ENCODE results near the gene PPBP.

DNA sequence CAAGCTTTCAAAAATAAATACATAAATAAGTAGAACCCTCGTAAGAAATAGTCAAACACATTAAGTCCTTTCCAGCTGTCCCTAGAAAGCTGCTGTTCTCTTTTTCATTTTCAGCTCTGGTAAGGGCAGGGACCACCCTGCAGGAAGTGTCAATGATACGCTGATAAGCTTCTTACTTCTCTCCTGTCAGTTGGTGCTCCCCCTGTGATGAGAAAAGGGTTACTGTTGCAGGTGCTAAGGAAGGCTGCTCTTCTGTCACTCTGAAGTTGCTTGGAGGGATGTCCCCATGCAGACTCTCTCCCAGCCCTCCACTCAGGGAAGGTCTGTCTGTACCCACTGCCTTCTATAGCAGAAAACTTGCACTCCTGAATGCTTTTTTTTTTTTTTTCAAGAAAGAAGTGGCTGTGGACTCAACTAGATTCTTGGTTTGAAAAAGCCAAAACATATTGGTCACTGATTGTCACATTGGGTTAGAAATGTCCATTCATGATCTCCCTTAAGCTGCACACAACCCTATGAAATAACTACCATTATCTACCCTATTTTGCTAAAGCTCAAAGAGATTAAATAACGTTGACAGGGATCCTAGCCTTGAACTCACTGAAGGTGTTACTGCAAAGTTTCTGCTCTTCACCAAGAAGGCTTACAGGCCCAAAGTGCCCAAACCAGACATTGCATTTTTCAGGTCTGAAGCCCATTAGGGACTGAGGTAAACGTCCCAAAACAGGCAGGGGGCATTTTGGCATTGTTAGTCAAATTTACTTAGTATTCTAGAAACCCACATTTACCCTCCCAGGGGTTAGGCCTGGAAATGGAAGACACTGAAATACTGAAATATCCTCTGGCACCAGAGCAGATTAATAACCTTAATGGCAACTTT, 49.3 kb upstream of the PPBP start:
- TF ChIP-seq POLR2AphosphoS5 (IDR thresholded peaks at IDR 0.05), result no peak
- TF ChIP-seq, protein P1, sequence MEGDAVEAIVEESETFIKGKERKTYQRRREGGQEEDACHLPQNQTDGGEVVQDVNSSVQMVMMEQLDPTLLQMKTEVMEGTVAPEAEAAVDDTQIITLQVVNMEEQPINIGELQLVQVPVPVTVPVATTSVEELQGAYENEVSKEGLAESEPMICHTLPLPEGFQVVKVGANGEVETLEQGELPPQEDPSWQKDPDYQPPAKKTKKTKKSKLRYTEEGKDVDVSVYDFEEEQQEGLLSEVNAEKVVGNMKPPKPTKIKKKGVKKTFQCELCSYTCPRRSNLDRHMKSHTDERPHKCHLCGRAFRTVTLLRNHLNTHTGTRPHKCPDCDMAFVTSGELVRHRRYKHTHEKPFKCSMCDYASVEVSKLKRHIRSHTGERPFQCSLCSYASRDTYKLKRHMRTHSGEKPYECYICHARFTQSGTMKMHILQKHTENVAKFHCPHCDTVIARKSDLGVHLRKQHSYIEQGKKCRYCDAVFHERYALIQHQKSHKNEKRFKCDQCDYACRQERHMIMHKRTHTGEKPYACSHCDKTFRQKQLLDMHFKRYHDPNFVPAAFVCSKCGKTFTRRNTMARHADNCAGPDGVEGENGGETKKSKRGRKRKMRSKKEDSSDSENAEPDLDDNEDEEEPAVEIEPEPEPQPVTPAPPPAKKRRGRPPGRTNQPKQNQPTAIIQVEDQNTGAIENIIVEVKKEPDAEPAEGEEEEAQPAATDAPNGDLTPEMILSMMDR (IDR thresholded peaks at IDR 0.05), result no peak
- TF ChIP-seq POLR2A (IDR thresholded peaks at IDR 0.05; ENCODE audit: low read depth), result no peak
